Activated CD8-positive, alpha-beta memory T cell treated with anti-CD3 and anti-CD28 coated beads for 48 hours (primary cell): ENCODE data around the gene LRMDA.
"Not testable (repeated sequence)": the region's sequence is repeated elsewhere in the genome, so short reads cannot be mapped to it uniquely, and the experiment has no call there.

Experiments
- DNase-seq, 3 experiments: peaks; one replicate each; pipeline ENCODE4 v3.0.0-alpha.2; 2020; ENCODE audit warnings: low read depth in 2 of 3, low spot score in 2 of 3

The LRMDA gene

GRCh38 chr10:75502389-75502788 is 71.0 kb downstream of the LRMDA start:
- DNase-seq = no peak

- DNase-seq = no peak
Observed at GRCh38 chr10:75502838-75503237, 71.4 kb downstream of the LRMDA start.

- no peak for DNase-seq
Observed at GRCh38 chr10:75505293-75505692, 73.9 kb downstream of the LRMDA start.

- DNase-seq = no peak
Observed at GRCh38 chr10:75505840-75506506, 74.5 kb downstream of the LRMDA start.

- no peak for DNase-seq
Observed at GRCh38 chr10:75506930-75507329, 75.5 kb downstream of the LRMDA start.

- DNase-seq = no peak
Observed at GRCh38 chr10:75507469-75507868, 76.0 kb downstream of the LRMDA start.

GRCh38 chr10:75508239-75508813 is 76.9 kb downstream of the LRMDA start:
- DNase-seq = no peak

GRCh38 chr10:75508814-75509306 is 77.4 kb downstream of the LRMDA start:
- no peak for DNase-seq

GRCh38 chr10:75509706-75510105 is 78.3 kb downstream of the LRMDA start:
- no peak for DNase-seq

GRCh38 chr10:75511011-75511410 is 79.6 kb downstream of the LRMDA start:
- DNase-seq = no peak

GRCh38 chr10:75512203-75512933 is 80.9 kb downstream of the LRMDA start:
- DNase-seq = no peak

- no peak for DNase-seq
Observed at GRCh38 chr10:75513292-75513885, 82.0 kb downstream of the LRMDA start.

- DNase-seq = no peak
Observed at GRCh38 chr10:75514830-75515229, 83.4 kb downstream of the LRMDA start.

- not testable (repeated sequence) for DNase-seq
Observed at GRCh38 chr10:75516154-75516553, 84.7 kb downstream of the LRMDA start.

- DNase-seq = not testable (repeated sequence)
Observed at GRCh38 chr10:75519213-75519612, 87.8 kb downstream of the LRMDA start.

- not testable (repeated sequence) for DNase-seq
Observed at GRCh38 chr10:75521194-75521829, 89.9 kb downstream of the LRMDA start.

GRCh38 chr10:75525067-75525466 is 93.6 kb downstream of the LRMDA start:
- DNase-seq = no peak

- no peak for DNase-seq
Observed at GRCh38 chr10:75525646-75526045, 94.2 kb downstream of the LRMDA start.

GRCh38 chr10:75527542-75527941 is 96.1 kb downstream of the LRMDA start:
- DNase-seq = no peak

GRCh38 chr10:75528392-75528791 is 97.0 kb downstream of the LRMDA start:
- DNase-seq = no peak

- no peak for DNase-seq
Observed at GRCh38 chr10:75530299-75530698, 98.9 kb downstream of the LRMDA start.
